Upper lobe of right lung (tissue), 1 donor: ENCODE results near the gene KRT26. TPM values are rescaled to one million over a fixed set of nuclear protein-coding genes. Genes with fewer than 3 reads are reported as not detected.

ENCODE experiments used
- ATAC-seq: fragments of 200-7000 bp; cut with Tn5 transposase; one replicate; pipeline ENCODE4 v1.9.1; 2020; ENCODE audit warnings: mild to moderate bottlenecking, moderate library complexity
- DNase-seq: peaks from one replicate; pipeline ENCODE4 v3.0.0-alpha.2; 2020
- H3K27ac ChIP-seq: fragments of 200-600 bp; one replicate; pipeline ENCODE4 v1.8.0; 2022
- H3K27me3 ChIP-seq: fragments of 200-600 bp; one replicate; pipeline ENCODE4 v1.8.0; 2022; ENCODE audit warnings: mild to moderate bottlenecking
- H3K36me3 ChIP-seq: fragments of 200-600 bp; one replicate; pipeline ENCODE4 v1.8.0; 2022
- H3K4me1 ChIP-seq: fragments of 200-600 bp; one replicate; pipeline ENCODE4 v1.8.0; 2022
- H3K4me3 ChIP-seq: fragments of 200-600 bp; one replicate; pipeline ENCODE4 v1.8.0; 2022; ENCODE audit warnings: mild to moderate bottlenecking
- H3K9me3 ChIP-seq: fragments of 200-600 bp; one replicate; pipeline ENCODE4 v1.8.0; 2022
- intact Hi-C: fragments of 100-400 bp; cut with DNase I; formaldehyde crosslinking; loops from one replicate; pipeline ENCODE4 v1.11.0; 2022
- total RNA-seq: library from RNA; stranded (reverse); fragmentation: NEBNext Ultra II Directional; extraction: Animal tissue kit (Norgen Biotek cat#: 25700); gene quantifications from one replicate; pipeline ENCODE4 v1.2.1, GENCODE V29; 2021
- TF ChIP-seq, protein P1 (sequence below): fragments of 200-600 bp; IDR thresholded peaks from one replicate; pipeline ENCODE4 v1.8.0; 2022; ENCODE audit warnings: antibody characterized with exemption
- donor health status: DM: no; HTN: yes; CAD: no; lungs with severe emphysema.

Gene KRT26
- total RNA-seq, 1 donor from 2014 or later, result not detected

DNA sequence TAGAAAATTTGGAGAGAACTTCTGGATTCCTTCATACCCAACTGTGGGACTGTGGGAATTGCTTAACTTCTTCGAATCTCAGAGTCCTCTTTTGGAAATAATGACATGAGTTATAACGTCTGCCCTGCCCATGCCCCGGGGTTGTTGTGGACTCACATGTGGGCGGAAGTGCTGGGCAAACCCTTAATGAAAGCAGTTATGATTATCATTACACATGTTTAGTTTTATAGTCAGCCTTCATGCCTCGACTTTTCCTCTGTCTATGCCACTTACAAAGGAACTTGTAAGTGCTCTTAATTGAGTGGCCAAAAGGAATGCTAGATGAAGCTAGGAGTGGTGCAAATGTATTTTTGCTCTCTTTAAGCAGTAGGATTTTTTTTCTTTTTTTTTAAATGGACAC lies 6.5 kb upstream of the KRT26 start:
- Histone ChIP-seq H3K36me3 (no peaks in the 10 kb centered on the region), H3K27me3 (peaks cover 11% of the 10 kb centered on the region), H3K4me3 (no peak overlapping the region), H3K9me3 (no peaks in the 10 kb centered on the region), H3K4me1 (no peaks in the 10 kb centered on the region), H3K27ac (no peak overlapping the region)
- peak; percentile 45 for ATAC-seq
- no peak for DNase-seq
- TF ChIP-seq, protein P1, sequence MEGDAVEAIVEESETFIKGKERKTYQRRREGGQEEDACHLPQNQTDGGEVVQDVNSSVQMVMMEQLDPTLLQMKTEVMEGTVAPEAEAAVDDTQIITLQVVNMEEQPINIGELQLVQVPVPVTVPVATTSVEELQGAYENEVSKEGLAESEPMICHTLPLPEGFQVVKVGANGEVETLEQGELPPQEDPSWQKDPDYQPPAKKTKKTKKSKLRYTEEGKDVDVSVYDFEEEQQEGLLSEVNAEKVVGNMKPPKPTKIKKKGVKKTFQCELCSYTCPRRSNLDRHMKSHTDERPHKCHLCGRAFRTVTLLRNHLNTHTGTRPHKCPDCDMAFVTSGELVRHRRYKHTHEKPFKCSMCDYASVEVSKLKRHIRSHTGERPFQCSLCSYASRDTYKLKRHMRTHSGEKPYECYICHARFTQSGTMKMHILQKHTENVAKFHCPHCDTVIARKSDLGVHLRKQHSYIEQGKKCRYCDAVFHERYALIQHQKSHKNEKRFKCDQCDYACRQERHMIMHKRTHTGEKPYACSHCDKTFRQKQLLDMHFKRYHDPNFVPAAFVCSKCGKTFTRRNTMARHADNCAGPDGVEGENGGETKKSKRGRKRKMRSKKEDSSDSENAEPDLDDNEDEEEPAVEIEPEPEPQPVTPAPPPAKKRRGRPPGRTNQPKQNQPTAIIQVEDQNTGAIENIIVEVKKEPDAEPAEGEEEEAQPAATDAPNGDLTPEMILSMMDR, result no peak
- intact Hi-C loops, result no loop called here

DNA sequence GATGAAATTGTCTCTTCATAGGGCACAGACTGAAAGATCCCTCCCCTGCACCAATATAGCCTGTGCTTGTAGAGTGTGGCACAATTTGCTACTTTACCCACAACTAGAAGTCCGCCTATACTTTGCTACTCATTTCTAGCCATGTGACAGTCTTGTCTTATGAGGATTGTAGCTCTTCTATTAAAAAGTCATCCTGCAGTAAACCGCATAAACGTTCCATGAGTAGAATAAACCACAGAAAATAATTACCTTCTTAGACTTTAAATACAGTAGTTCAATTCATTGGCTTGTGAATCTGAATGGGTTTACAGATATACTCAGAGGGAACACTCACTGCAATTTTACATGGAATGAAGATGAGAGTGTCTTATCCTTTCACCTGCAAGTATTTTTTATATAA lies 6.0 kb upstream of the KRT26 start:
- Histone ChIP-seq H3K27me3 (peaks cover 11% of the 10 kb centered on the region), H3K4me3 (no peak overlapping the region), H3K4me1 (no peaks in the 10 kb centered on the region), H3K36me3 (no peaks in the 10 kb centered on the region), H3K9me3 (no peaks in the 10 kb centered on the region), H3K27ac (no peak overlapping the region)
- intact Hi-C loops, result no loop called here
- ATAC-seq, result no peak
- TF ChIP-seq, protein P1, result no peak
- DNase-seq, result no peak

DNA sequence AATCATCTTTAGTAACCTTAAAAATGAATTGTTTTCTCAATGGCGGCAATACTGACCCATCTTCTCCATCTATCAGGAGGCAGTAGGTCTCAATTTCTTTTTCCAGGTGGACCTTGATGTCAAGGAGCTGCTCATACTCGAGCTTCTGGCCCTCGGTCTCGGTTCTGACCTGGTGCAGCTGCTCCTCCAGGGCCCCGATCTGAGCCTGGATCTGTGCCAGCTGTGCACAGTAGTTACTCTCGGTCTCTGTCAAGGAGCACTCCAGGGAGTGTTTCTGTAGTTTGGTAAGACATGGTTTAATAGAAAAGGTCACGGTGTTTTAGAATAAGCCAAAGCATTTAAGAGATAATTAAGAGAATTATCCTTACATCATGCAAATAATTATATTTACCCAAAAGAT lies 5.5 kb upstream of the KRT26 start:
- no peaks in the 10 kb centered on the region for H3K9me3 ChIP-seq
- peaks cover 11% of the 10 kb centered on the region for H3K27me3 ChIP-seq
- DNase-seq, result no peak
- H3K36me3 ChIP-seq, result no peaks in the 10 kb centered on the region
- no peak overlapping the region for H3K27ac ChIP-seq
- TF ChIP-seq, protein P1, result no peak
- H3K4me3 ChIP-seq, result no peak overlapping the region
- intact Hi-C loops, result no loop called here
- no peak for ATAC-seq
- H3K4me1 ChIP-seq, result no peaks in the 10 kb centered on the region

DNA sequence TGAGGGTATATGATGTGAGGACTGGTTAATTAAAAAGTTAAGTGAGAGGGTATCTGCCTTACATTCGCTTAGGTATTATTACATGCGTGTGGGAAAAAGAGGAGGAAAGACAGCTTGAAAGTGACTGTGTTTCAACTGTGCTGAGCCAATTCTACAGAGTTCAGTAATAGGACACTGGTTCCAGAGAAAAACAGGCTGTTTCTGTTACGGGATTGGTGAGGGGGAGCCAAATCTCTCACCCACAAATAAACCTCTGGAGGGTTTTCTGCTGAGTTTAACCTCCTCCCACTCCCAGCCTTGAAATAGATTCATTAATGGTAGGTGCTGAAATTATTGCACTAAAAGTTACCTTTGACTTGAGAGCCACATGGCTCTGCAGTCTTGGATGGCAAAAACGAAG lies 3.9 kb upstream of the KRT26 start:
- no peak overlapping the region for H3K4me3 ChIP-seq
- TF ChIP-seq, protein P1, result no peak
- no peak for DNase-seq
- intact Hi-C loops, result no loop called here
- ATAC-seq, result no peak
- no peaks in the 10 kb centered on the region for H3K9me3 ChIP-seq
- peaks cover 11% of the 10 kb centered on the region for H3K27me3 ChIP-seq
- H3K36me3 ChIP-seq, result no peaks in the 10 kb centered on the region
- no peak overlapping the region for H3K27ac ChIP-seq
- H3K4me1 ChIP-seq, result no peaks in the 10 kb centered on the region

DNA sequence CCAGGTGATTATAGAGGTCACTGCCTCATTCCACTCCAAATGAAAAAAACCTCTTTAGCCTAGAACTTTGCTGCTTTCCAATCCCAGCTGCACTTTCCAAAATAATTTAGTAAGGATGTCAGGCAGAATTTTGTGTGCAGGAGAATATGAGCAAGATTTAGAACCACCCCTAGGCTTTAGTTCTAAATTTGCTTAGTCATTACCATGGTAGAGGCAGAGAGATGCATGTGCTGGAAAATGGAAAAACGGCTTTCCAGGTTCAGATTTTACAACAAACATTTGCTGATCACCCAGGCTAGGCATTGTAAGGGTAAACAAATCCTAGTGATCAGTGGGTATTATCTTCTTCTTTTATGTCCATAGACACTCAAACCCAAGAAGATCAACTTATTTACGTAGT lies 6.3 kb downstream of the KRT26 start:
- Histone ChIP-seq H3K9me3 (peaks cover 7% of the 10 kb centered on the region), H3K4me3 (no peak overlapping the region), H3K27ac (no peak overlapping the region), H3K36me3 (no peaks in the 10 kb centered on the region), H3K27me3 (no peaks in the 10 kb centered on the region), H3K4me1 (no peaks in the 10 kb centered on the region)
- no peak for ATAC-seq
- DNase-seq, result no peak
- intact Hi-C loops, result no loop called here
- TF ChIP-seq, protein P1, result no peak

DNA sequence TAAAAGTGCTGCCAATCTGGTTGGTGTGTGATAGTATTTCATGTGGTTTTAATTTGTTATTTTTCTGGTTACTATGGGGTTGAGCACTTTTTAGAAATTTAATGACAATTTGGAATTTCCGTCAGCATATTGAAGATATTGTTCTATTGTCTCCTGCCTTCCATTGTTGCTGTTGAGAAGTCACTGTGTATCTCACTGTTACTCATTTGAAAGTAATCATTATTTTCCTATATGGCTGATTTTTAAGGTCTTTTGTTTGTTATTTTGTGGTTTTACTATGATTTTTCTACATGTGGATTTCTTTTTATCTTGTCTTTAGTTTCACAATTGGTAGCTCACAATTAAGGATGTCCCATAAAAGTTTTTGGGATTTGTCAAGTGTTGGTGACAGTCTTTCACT lies 8.2 kb downstream of the KRT26 start:
- H3K27ac ChIP-seq, result no peak overlapping the region
- peaks cover 18% of the 10 kb centered on the region for H3K9me3 ChIP-seq
- H3K27me3 ChIP-seq, result no peaks in the 10 kb centered on the region
- H3K36me3 ChIP-seq, result no peaks in the 10 kb centered on the region
- ATAC-seq (no peak), DNase-seq (no peak)
- intact Hi-C loops, result no loop called here
- H3K4me3 ChIP-seq, result no peak overlapping the region
- TF ChIP-seq, protein P1, result no peak
- H3K4me1 ChIP-seq, result no peaks in the 10 kb centered on the region
